Progenitor cell of endocrine pancreas (in vitro differentiated cells): Measurements from ENCODE around the gene AMER2. TPM values are rescaled to one million over a fixed set of nuclear protein-coding genes. Genes with fewer than 3 reads are reported as not detected.

Experiments used
- DNase-seq: peaks from one replicate; pipeline ENCODE4 v3.0.0; 2021; ENCODE audit warnings: low spot score; ENCODE audit not compliant: unreplicated experiment
- H3K27ac Mint-ChIP-seq: 2 replicates; pipeline ENCODE4 v1.8.0; 2021; ENCODE audit warnings: mild to moderate bottlenecking, moderate library complexity, mixed read lengths
- H3K27me3 Mint-ChIP-seq: 2 replicates; pipeline ENCODE4 v1.8.0; 2021; ENCODE audit warnings: mixed read lengths
- H3K36me3 Mint-ChIP-seq: 2 replicates; pipeline ENCODE4 v1.8.0; 2022; ENCODE audit warnings: mixed read lengths; ENCODE audit not compliant: insufficient read depth
- H3K4me1 Mint-ChIP-seq: 2 replicates; pipeline ENCODE4 v1.8.0; 2021; ENCODE audit warnings: low read depth, mixed read lengths
- H3K4me3 Mint-ChIP-seq: 2 replicates; pipeline ENCODE4 v1.8.0; 2021; ENCODE audit warnings: low read depth, mild to moderate bottlenecking, moderate library complexity, mixed read lengths
- H3K9me3 Mint-ChIP-seq: 2 replicates; pipeline ENCODE4 v1.8.0; 2021; ENCODE audit warnings: low read depth, mixed read lengths
- total RNA-seq: library from RNA; stranded (reverse); gene quantifications from 2 replicates; pipeline ENCODE4 v1.2.1, GENCODE V29; 2021
- TF ChIP-seq, protein P1 (sequence below): fragments of 200-600 bp; sonication (generic); IDR thresholded peaks from one replicate; pipeline ENCODE4 v1.5.0; 2021; ENCODE audit warnings: antibody characterized with exemption, mild to moderate bottlenecking; ENCODE audit not compliant: unreplicated experiment

Gene AMER2
- total RNA-seq, 1 donor from 2014 or later: 0.05 TPM

DNA sequence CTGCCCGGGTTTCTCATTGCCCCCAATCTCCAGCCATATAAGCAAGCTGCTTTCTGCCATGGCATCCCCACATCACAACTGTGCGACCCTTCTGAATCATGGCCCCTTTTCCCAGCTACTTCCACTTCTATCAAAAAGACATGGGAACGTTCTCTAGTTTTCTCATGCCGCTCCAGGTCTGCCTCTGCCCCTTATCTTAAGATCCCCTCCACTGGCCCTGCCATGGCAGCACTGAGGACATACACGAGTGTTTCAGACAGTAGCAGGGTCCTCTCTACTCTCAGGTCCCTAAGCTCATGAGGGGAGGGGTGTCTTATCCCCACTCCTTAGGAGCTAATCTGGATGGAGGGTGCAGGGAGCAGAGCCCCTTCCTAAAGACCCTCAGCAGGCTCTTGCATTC is 5.5 kb upstream of the AMER2 start:
- Mint-ChIP-seq H3K4me3 (no peak overlapping the region), H3K4me1 (no peaks in the 10 kb centered on the region), H3K36me3 (no peaks in the 10 kb centered on the region), H3K9me3 (no peaks in the 10 kb centered on the region), H3K27me3 (peaks cover 72% of the 10 kb centered on the region), H3K27ac (no peak overlapping the region)
- no peak for DNase-seq
- TF ChIP-seq, protein P1, sequence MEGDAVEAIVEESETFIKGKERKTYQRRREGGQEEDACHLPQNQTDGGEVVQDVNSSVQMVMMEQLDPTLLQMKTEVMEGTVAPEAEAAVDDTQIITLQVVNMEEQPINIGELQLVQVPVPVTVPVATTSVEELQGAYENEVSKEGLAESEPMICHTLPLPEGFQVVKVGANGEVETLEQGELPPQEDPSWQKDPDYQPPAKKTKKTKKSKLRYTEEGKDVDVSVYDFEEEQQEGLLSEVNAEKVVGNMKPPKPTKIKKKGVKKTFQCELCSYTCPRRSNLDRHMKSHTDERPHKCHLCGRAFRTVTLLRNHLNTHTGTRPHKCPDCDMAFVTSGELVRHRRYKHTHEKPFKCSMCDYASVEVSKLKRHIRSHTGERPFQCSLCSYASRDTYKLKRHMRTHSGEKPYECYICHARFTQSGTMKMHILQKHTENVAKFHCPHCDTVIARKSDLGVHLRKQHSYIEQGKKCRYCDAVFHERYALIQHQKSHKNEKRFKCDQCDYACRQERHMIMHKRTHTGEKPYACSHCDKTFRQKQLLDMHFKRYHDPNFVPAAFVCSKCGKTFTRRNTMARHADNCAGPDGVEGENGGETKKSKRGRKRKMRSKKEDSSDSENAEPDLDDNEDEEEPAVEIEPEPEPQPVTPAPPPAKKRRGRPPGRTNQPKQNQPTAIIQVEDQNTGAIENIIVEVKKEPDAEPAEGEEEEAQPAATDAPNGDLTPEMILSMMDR: no peak

DNA sequence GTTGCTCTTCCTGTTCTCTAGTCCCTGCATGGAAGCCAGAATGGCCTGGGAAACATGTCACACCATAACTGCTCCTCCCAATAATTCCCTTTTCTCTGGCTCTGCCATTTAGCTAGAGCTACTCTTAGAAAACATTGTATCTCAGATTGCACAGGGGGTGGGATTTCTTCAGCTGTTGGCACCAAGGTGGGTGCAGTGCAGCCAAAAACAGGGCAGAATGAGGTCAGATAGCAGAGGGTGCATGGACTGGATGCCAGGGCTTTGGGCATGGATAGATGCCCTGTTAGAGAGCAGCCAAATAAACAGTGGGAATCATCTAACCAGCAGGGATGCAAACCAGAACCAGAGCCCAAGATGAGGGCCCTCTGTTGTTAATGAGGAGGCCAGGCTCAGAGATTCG is 4.9 kb upstream of the AMER2 start:
- Mint-ChIP-seq H3K4me1 (peaks cover under 1% of the 10 kb centered on the region), H3K9me3 (no peaks in the 10 kb centered on the region), H3K4me3 (no peak overlapping the region), H3K27me3 (peaks cover 78% of the 10 kb centered on the region), H3K27ac (no peak overlapping the region), H3K36me3 (no peaks in the 10 kb centered on the region)
- DNase-seq: no peak
- TF ChIP-seq, protein P1: no peak

DNA sequence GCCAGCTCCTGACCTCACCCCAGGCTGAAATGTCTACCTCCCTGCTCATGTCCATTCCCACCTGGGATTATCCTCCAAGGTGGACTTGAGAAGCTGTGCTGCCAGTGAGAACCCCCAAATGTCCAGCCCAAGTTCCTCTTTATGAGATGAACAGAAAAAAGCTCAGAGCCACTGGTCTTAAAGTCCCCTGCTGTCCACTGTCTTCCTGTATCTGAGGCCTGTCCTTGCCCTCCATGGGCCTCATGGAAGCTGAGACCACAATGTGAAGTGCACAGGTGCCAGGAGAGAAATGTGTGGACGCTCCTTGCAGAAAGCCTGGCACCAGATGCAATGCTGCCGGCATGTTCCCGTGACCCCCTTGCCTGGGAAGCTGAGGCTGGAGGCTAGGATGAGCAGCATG is 3.3 kb upstream of the AMER2 start:
- H3K36me3 Mint-ChIP-seq: no peaks in the 10 kb centered on the region
- no peak for DNase-seq
- TF ChIP-seq, protein P1: no peak
- H3K4me3 Mint-ChIP-seq: no peak overlapping the region
- peaks cover 85% of the 10 kb centered on the region for H3K27me3 Mint-ChIP-seq
- H3K4me1 Mint-ChIP-seq: peaks cover 5% of the 10 kb centered on the region
- no peaks in the 10 kb centered on the region for H3K9me3 Mint-ChIP-seq
- no peak overlapping the region for H3K27ac Mint-ChIP-seq

DNA sequence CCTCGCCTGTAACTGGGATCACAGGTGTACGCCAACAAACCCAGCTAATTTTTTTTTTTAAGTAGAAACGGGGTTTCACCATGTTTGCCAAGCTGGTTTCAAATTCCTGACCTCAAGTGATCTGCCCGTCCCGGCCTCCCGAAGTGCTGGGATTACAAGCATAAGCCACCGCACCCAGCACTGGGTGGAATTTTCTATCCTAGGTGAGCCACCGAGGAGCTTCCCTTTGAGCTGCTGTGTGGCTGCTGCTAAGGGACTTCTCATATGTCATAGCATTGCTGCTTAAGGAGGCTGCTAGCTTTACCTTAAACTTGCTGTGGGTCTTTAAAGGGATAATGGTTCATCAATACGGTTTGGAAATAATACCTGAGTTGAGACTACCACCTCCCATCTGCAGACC is 2.9 kb upstream of the AMER2 start:
- TF ChIP-seq, protein P1: no peak
- no peak for DNase-seq
- Mint-ChIP-seq H3K4me1 (peaks cover 5% of the 10 kb centered on the region), H3K27ac (no peak overlapping the region), H3K4me3 (no peak overlapping the region), H3K36me3 (no peaks in the 10 kb centered on the region), H3K9me3 (no peaks in the 10 kb centered on the region), H3K27me3 (peaks cover 86% of the 10 kb centered on the region)

DNA sequence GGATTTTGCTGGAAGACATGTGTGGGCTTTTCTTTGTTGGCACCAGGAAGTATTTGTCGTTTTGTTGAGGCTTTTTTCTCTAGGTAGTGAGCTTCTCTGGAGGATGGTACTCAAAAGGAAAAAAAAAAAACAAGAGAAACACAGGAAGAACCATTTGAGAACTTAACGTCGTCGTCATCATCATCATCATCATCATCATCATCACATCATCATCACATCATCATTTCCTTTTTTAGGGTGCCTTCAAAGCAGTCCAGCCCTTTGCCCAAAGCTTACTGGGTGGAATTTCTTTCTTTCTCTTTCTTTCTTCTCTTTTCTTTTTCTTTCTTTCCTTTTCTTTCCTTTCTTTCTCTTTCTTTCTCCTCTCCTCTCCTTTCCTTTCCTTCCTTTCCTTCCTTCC is 2.2 kb upstream of the AMER2 start:
- H3K27ac Mint-ChIP-seq: no peak overlapping the region
- H3K9me3 Mint-ChIP-seq: no peaks in the 10 kb centered on the region
- H3K27me3 Mint-ChIP-seq: peaks cover 90% of the 10 kb centered on the region
- TF ChIP-seq, protein P1: no peak
- H3K4me1 Mint-ChIP-seq: peaks cover 5% of the 10 kb centered on the region
- DNase-seq: no peak
- no peaks in the 10 kb centered on the region for H3K36me3 Mint-ChIP-seq
- no peak overlapping the region for H3K4me3 Mint-ChIP-seq
